Activated CD4-positive, CD25-positive, alpha-beta regulatory T cell (primary cell): ENCODE results near the gene LPCAT4.

Source experiments
- DNase-seq, 4 experiments: peaks; one replicate each; lab custom pipeline; 2025; lab: John Stamatoyannopoulos, UW

LPCAT4 gene

GRCh38 chr15:34336991-34337556 is 29.9 kb downstream of the LPCAT4 start:
- peak in 2 of 4 experiments; percentile 37 to 44 for DNase-seq

- no peak for DNase-seq
Measured at GRCh38 chr15:34336231-34336990, 30.6 kb downstream of the LPCAT4 start.

GRCh38 chr15:34335176-34336032 is 31.6 kb downstream of the LPCAT4 start:
- no peak for DNase-seq

- no peak for DNase-seq
Measured at GRCh38 chr15:34334672-34335071, 32.3 kb downstream of the LPCAT4 start.

- DNase-seq: no peak
Measured at GRCh38 chr15:34332553-34333120, 34.4 kb downstream of the LPCAT4 start.

- DNase-seq: no peak
Measured at GRCh38 chr15:34331809-34332208, 35.2 kb downstream of the LPCAT4 start.

- no peak for DNase-seq
Measured at GRCh38 chr15:34330279-34330678, 36.7 kb downstream of the LPCAT4 start.

GRCh38 chr15:34329006-34329405 is 38.0 kb downstream of the LPCAT4 start:
- DNase-seq: no peak

- DNase-seq: no peak
Measured at GRCh38 chr15:34327906-34328305, 39.1 kb downstream of the LPCAT4 start.

- no peak for DNase-seq
Measured at GRCh38 chr15:34325368-34325767, 41.6 kb downstream of the LPCAT4 start.

GRCh38 chr15:34324933-34325332 is 42.1 kb downstream of the LPCAT4 start:
- no peak for DNase-seq

- DNase-seq: no peak
Measured at GRCh38 chr15:34323217-34323616, 43.8 kb downstream of the LPCAT4 start.

- no peak for DNase-seq
Measured at GRCh38 chr15:34318277-34319079, 48.5 kb downstream of the LPCAT4 start.

GRCh38 chr15:34314491-34315490 is 52.2 kb downstream of the LPCAT4 start:
- no peak for DNase-seq

- DNase-seq: no peak
Measured at GRCh38 chr15:34311563-34311962, 55.4 kb downstream of the LPCAT4 start.
